Activated T-helper 2 cell treated with anti-CD3 and anti-CD28 coated beads, Interferon-gamma antibody, Interleukin-2, Interleukin-4, amounts not matched to agents 10 μg/mL and 5 μg/mL and 100 μg/mL, durations not matched to agents 14 hours and 24 hours and 36 hours (primary cell): ENCODE results near the gene HOOK2. TPM values are rescaled to one million over a fixed set of nuclear protein-coding genes. Genes with fewer than 3 reads are reported as not detected.
A peak's percentile ranks its signal among the peaks of the same experiment; 100 is the strongest.

Experiments used
- DNase-seq: peaks from one replicate; pipeline ENCODE4 v3.0.0; 2021; ENCODE audit warnings: low spot score
- H3K27ac Mint-ChIP-seq: one replicate; pipeline ENCODE4 v1.8.0; 2021; ENCODE audit warnings: mixed read lengths
- H3K27me3 Mint-ChIP-seq: one replicate; pipeline ENCODE4 v1.8.0; 2021; ENCODE audit warnings: low read depth, mixed read lengths
- H3K36me3 Mint-ChIP-seq: one replicate; pipeline ENCODE4 v1.8.0; 2021; ENCODE audit warnings: low read depth, mixed read lengths
- H3K4me1 Mint-ChIP-seq: one replicate; pipeline ENCODE4 v1.8.0; 2021; ENCODE audit warnings: low read depth, mixed read lengths
- H3K4me3 Mint-ChIP-seq: one replicate; pipeline ENCODE4 v1.8.0; 2021; ENCODE audit warnings: low read depth, mild to moderate bottlenecking, moderate library complexity, mixed read lengths
- H3K9me3 Mint-ChIP-seq: one replicate; pipeline ENCODE4 v1.8.0; 2021; ENCODE audit warnings: mixed read lengths
- intact Hi-C: fragments of 100-400 bp; cut with micrococcal nuclease; formaldehyde crosslinking; loops from one replicate; pipeline ENCODE4 v1.15.1; 2023
- total RNA-seq: library from RNA; stranded (reverse); gene quantifications from 2 replicates; pipeline ENCODE4 v1.2.3, GENCODE V29; 2022

HOOK2 gene
- total RNA-seq, 1 donor from 2014 or later: 25.1 TPM

- peaks cover 22% of the 10 kb centered on the region for H3K36me3 Mint-ChIP-seq
- H3K27ac Mint-ChIP-seq: peak within 1 kb of the TSS; percentile 93
- no peaks in the 10 kb centered on the region for H3K27me3 Mint-ChIP-seq
- intact Hi-C loops: loop anchor here (1.0 to 5.0 kb wide), 6 partner anchors 9 to 1046 kb away; partner anchors contain the start of genes CALR, DHPS and TRIR
- peak; percentile 96 for DNase-seq
- peaks cover 33% of the 10 kb centered on the region for H3K4me1 Mint-ChIP-seq
- no peaks in the 10 kb centered on the region for H3K9me3 Mint-ChIP-seq
- H3K4me3 Mint-ChIP-seq: peak within 1 kb of the TSS; percentile 95
Measured at GRCh38 chr19:12791345-12792050, 16.1 kb upstream of the HOOK2 start, which contains the start of gene JUNB. Gene JUNB (plus strand): TSS chr19:12791486. CDS start chr19:12791772, 286 bp downstream.

GRCh38 chr19:12790628-12791344, 15.4 kb upstream of the HOOK2 start:
- peaks cover 19% of the 10 kb centered on the region for H3K36me3 Mint-ChIP-seq
- H3K27ac Mint-ChIP-seq: peak overlapping the region; percentile 93
- intact Hi-C loops: loop anchor here (1.0 to 5.0 kb wide), 6 partner anchors 8 to 1047 kb away; partner anchors contain the start of genes CALR, DHPS and TRIR
- H3K4me1 Mint-ChIP-seq: peaks cover 26% of the 10 kb centered on the region
- peak overlapping the region; percentile 95 for H3K4me3 Mint-ChIP-seq
- no peaks in the 10 kb centered on the region for H3K27me3 Mint-ChIP-seq
- DNase-seq: no peak
- no peaks in the 10 kb centered on the region for H3K9me3 Mint-ChIP-seq

GRCh38 chr19:12789904-12790619, 14.7 kb upstream of the HOOK2 start:
- no peaks in the 10 kb centered on the region for H3K9me3 Mint-ChIP-seq

GRCh38 chr19:12789098-12789903, 13.9 kb upstream of the HOOK2 start:
- H3K27me3 Mint-ChIP-seq: no peaks in the 10 kb centered on the region
- no peaks in the 10 kb centered on the region for H3K9me3 Mint-ChIP-seq
- peak overlapping the region; percentile 94 for H3K27ac Mint-ChIP-seq
- peaks cover 19% of the 10 kb centered on the region for H3K36me3 Mint-ChIP-seq
- intact Hi-C loops: no loop called here
- no peak for DNase-seq
- peaks cover 20% of the 10 kb centered on the region for H3K4me1 Mint-ChIP-seq
- peak overlapping the region; percentile 88 for H3K4me3 Mint-ChIP-seq

More at GRCh38 chr19:12789904-12790619, 14.7 kb upstream of the HOOK2 start:
- DNase-seq: peak; percentile 95
- peaks cover 19% of the 10 kb centered on the region for H3K36me3 Mint-ChIP-seq
- peaks cover 24% of the 10 kb centered on the region for H3K4me1 Mint-ChIP-seq
- intact Hi-C loops: loop anchor here (2.0 to 5.0 kb wide), 5 partner anchors 58 to 1047 kb away; partner anchors contain the start of genes CALR, DHPS and TRIR
- peak overlapping the region; percentile 93 for H3K27ac Mint-ChIP-seq
- H3K4me3 Mint-ChIP-seq: peak overlapping the region; percentile 95
- no peaks in the 10 kb centered on the region for H3K27me3 Mint-ChIP-seq

GRCh38 chr19:12788682-12789097, 13.3 kb upstream of the HOOK2 start:
- DNase-seq: no peak
- Mint-ChIP-seq H3K9me3 (no peaks in the 10 kb centered on the region), H3K4me3 (peak overlapping the region; percentile 88), H3K27me3 (no peaks in the 10 kb centered on the region), H3K4me1 (peaks cover 17% of the 10 kb centered on the region), H3K27ac (peak overlapping the region; percentile 94), H3K36me3 (peaks cover 19% of the 10 kb centered on the region)
- intact Hi-C loops: no loop called here

GRCh38 chr19:12788042-12788681, 12.8 kb upstream of the HOOK2 start:
- intact Hi-C loops: no loop called here
- H3K36me3 Mint-ChIP-seq: peaks cover 16% of the 10 kb centered on the region
- H3K9me3 Mint-ChIP-seq: no peaks in the 10 kb centered on the region
- peak overlapping the region; percentile 94 for H3K27ac Mint-ChIP-seq
- H3K4me3 Mint-ChIP-seq: peak overlapping the region; percentile 88
- H3K4me1 Mint-ChIP-seq: peaks cover 20% of the 10 kb centered on the region
- DNase-seq: no peak
- no peaks in the 10 kb centered on the region for H3K27me3 Mint-ChIP-seq

GRCh38 chr19:12787458-12787857, 12.1 kb upstream of the HOOK2 start:
- Mint-ChIP-seq H3K4me1 (peaks cover 20% of the 10 kb centered on the region), H3K9me3 (no peaks in the 10 kb centered on the region), H3K4me3 (no peak overlapping the region), H3K27me3 (no peaks in the 10 kb centered on the region), H3K36me3 (peaks cover 9% of the 10 kb centered on the region), H3K27ac (peak overlapping the region; percentile 15)
- intact Hi-C loops: no loop called here
- DNase-seq: no peak

- peaks cover 4% of the 10 kb centered on the region for H3K36me3 Mint-ChIP-seq
- intact Hi-C loops: no loop called here
- no peaks in the 10 kb centered on the region for H3K27me3 Mint-ChIP-seq
- peaks cover 23% of the 10 kb centered on the region for H3K4me1 Mint-ChIP-seq
- H3K9me3 Mint-ChIP-seq: no peaks in the 10 kb centered on the region
- H3K27ac Mint-ChIP-seq: peak overlapping the region; percentile 44
- H3K4me3 Mint-ChIP-seq: no peak overlapping the region
- DNase-seq: no peak
Measured at GRCh38 chr19:12786952-12787351, 11.6 kb upstream of the HOOK2 start.

GRCh38 chr19:12786141-12786870, 11.0 kb upstream of the HOOK2 start:
- intact Hi-C loops: no loop called here
- no peak for DNase-seq
- H3K27ac Mint-ChIP-seq: peak overlapping the region; percentile 44
- no peaks in the 10 kb centered on the region for H3K27me3 Mint-ChIP-seq
- H3K36me3 Mint-ChIP-seq: no peaks in the 10 kb centered on the region
- no peaks in the 10 kb centered on the region for H3K9me3 Mint-ChIP-seq
- peaks cover 27% of the 10 kb centered on the region for H3K4me1 Mint-ChIP-seq
- H3K4me3 Mint-ChIP-seq: no peak overlapping the region

- Mint-ChIP-seq H3K36me3 (no peaks in the 10 kb centered on the region), H3K27ac (no peak overlapping the region), H3K27me3 (no peaks in the 10 kb centered on the region), H3K9me3 (no peaks in the 10 kb centered on the region), H3K4me3 (no peak overlapping the region), H3K4me1 (peaks cover 23% of the 10 kb centered on the region)
- intact Hi-C loops: no loop called here
- DNase-seq: no peak
Measured at GRCh38 chr19:12785431-12786031, 10.2 kb upstream of the HOOK2 start.

GRCh38 chr19:12784871-12785430, 9.6 kb upstream of the HOOK2 start:
- Mint-ChIP-seq H3K4me1 (peaks cover 20% of the 10 kb centered on the region), H3K9me3 (no peaks in the 10 kb centered on the region), H3K27ac (no peak overlapping the region), H3K27me3 (no peaks in the 10 kb centered on the region), H3K36me3 (no peaks in the 10 kb centered on the region), H3K4me3 (no peak overlapping the region)
- intact Hi-C loops: no loop called here
- DNase-seq: no peak
